Left lung (tissue), 10 donors: ENCODE results near the gene FUT1. TPM values are rescaled to one million over a fixed set of nuclear protein-coding genes. Genes with fewer than 3 reads are reported as not detected.

ENCODE experiments used
- ATAC-seq: fragments of 200-7000 bp; cut with Tn5 transposase; one replicate; pipeline ENCODE4 v1.9.1; 2020; ENCODE audit warnings: moderate library complexity
- DNase-seq, 4 donors: peaks; one replicate each; pipeline ENCODE4 v3.0.0-alpha.2; 2013 to 2020
- H3K27ac ChIP-seq, 2 donors: fragments of 200-600 bp; sonication (generic) in 1 of 2; one replicate each; pipeline versions ENCODE4 v1.5.0 to v1.8.0; 2020 to 2021
- H3K27me3 ChIP-seq, 2 donors: fragments of 200-600 bp; sonication (generic) in 1 of 2; one replicate each; pipeline versions ENCODE4 v1.5.0 to v1.8.0; 2020 to 2021
- H3K36me3 ChIP-seq, 2 donors: fragments of 200-600 bp; sonication (generic) in 1 of 2; one replicate each; pipeline versions ENCODE4 v1.5.0 to v1.8.0; 2020 to 2021
- H3K4me1 ChIP-seq, 2 donors: fragments of 200-600 bp; one replicate each; pipeline ENCODE4 v1.8.0; 2021
- H3K4me3 ChIP-seq, 2 donors: fragments of 200-600 bp; sonication (generic) in 1 of 2; one replicate each; pipeline versions ENCODE4 v1.5.0 to v1.8.0; 2020 to 2021; ENCODE audit warnings: mild to moderate bottlenecking in 1 of 2
- H3K9me3 ChIP-seq, 2 donors: fragments of 200-600 bp; sonication (generic) in 1 of 2; one replicate each; pipeline versions ENCODE4 v1.5.0 to v1.8.0; 2020 to 2021
- CTCF ChIP-seq, 2 donors: fragments of 200-600 bp; sonication (generic) in 1 of 2; IDR thresholded peaks; one replicate each; pipeline versions ENCODE4 v1.5.0 to v1.8.0; 2021; ENCODE audit warnings: antibody characterized with exemption in 2 of 2
- intact Hi-C, 2 donors: fragments of 100-400 bp; cut with DNase I; formaldehyde crosslinking; loops; one replicate each; pipeline versions ENCODE4 v1.11.2 to v1.14.2; 2022
- polyA plus RNA-seq, 6 donors: library from polyadenylated mRNA; unstranded; fragments of 120-200 nt; gene quantifications; one replicate each; pipeline ENCODE4 v1.2.1, GENCODE V29; 2013; ENCODE audit not compliant: insufficient read length in 6 of 6
- total RNA-seq, 2 donors: library from RNA; stranded (reverse); fragmentation: NEBNext Ultra II Directional; extraction: Animal tissue kit (Norgen Biotek cat#: 25700); gene quantifications; one replicate each; pipeline ENCODE4 v1.2.1, GENCODE V29; 2021
- donor health status: DM: no; HTN: yes; CAD: no.
- donor health status: DM: no; HTN: no; CAD: no.

Gene FUT1
- total and polyA plus RNA-seq, 8 donors, result 5.1 to 8.7 (median 6.6) TPM

DNA sequence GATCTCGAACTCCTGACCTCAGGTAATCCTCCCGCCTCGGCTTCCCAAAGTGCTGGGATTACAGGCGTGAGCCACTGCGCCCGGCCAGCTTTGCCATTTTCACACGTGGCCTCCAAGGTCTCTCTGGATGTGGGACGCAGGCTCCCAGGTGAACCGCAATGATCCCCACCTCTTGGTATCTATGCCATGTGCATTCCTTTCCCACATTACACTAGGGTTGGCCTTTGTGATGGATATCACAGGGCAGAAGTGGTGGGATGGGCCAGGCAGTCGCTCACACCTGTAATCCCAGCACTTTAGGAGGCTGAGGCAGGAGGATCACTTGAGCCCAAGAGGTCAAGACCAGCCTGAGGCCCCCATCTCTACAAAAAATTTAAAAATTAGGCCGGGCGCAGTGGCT is 25.3 kb upstream of the FUT1 start:
- DNase-seq, result peak in 1 of 4 donors; percentile 28
- H3K36me3 ChIP-seq, result no peaks in the 10 kb centered on the region
- no peaks in the 10 kb centered on the region for H3K27me3 ChIP-seq
- TF ChIP-seq CTCF (IDR thresholded peaks at IDR 0.05), result no peak
- no peak overlapping the region for H3K27ac ChIP-seq
- H3K4me3 ChIP-seq, result no peak overlapping the region
- H3K9me3 ChIP-seq, result no peaks in the 10 kb centered on the region
- peaks cover 0 to 22% of the 10 kb centered on the region in 2 donors for H3K4me1 ChIP-seq
- intact Hi-C loops, result no loop called here
- no peak for ATAC-seq

GRCh38 chr19:48777139-48777538 is 24.7 kb upstream of the FUT1 start:
- intact Hi-C loops, result no loop called here
- H3K27ac ChIP-seq, result no peak overlapping the region
- ATAC-seq, result no peak
- no peaks in the 10 kb centered on the region for H3K36me3 ChIP-seq
- H3K4me3 ChIP-seq, result no peak overlapping the region
- H3K27me3 ChIP-seq, result no peaks in the 10 kb centered on the region
- TF ChIP-seq CTCF (IDR thresholded peaks at IDR 0.05), result no peak
- DNase-seq, result peak in 1 of 4 donors; percentile 13
- H3K9me3 ChIP-seq, result no peaks in the 10 kb centered on the region
- H3K4me1 ChIP-seq, result peaks cover 0 to 16% of the 10 kb centered on the region in 2 donors

DNA sequence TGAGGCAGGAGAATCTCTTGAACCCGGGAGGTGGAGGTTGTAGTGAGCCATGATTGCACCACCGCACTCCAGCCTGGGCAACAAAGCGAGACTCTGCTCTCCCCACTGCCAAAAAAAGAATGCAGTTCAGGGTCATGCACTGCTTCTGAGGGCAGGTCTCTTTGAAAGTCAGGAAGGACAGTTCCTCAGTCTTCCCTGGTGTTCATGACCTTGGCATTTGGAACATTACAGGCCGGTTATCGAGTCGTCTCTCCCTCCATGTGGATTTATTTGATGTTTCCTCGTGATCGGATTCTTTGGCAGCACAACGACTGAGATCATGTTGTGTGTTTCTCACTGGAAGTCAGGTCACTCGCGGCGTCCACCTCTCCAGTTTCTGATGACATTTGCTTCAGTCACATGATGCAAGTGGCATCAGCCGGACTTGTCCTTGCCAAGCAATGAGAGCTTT is 20.1 kb upstream of the FUT1 start:
- peaks cover 0 to 10% of the 10 kb centered on the region in 2 donors for H3K4me1 ChIP-seq

DNA sequence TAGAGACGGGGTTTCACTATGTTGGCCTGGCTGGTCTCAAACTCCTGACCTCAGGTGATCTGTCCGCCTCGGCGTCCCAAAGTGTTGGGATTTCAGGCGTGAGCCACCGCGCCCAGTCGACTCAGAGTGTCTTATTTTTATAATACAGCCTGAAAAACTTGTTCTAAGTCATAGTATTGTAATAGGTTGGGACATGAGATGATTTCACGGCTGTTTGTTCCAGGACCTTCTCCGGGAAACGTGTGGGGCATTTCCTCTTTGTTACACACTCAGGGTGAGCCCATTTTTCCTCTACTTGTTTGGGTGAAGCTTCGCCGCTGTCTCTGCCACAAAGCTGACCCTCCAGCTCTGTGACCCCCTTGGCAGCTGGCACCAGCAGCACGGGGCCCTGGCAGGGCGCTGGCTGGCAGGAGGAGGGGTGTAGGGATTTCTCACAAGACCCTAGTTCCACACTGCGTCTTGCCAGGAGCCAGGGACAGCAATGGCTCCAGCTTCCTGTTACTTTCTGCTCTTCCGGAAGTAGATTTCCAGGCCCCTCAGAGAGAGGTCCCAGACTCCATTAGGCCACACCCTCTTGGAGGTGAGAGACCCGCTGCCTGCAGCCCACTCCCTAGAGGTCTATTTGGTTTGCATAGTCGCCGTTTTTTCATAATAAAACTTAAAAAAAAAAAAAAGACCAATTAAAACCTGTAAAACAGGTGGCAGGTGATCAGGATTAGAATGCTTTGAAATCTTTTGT is 18.5 kb upstream of the FUT1 start:
- Histone ChIP-seq H3K27me3 (peaks cover 0 to 12% of the 10 kb centered on the region in 2 donors), H3K4me1 (peaks cover 0 to 10% of the 10 kb centered on the region in 2 donors), H3K27ac (no peak overlapping the region), H3K36me3 (no peaks in the 10 kb centered on the region), H3K9me3 (no peaks in the 10 kb centered on the region), H3K4me3 (no peak overlapping the region)
- ATAC-seq (no peak), DNase-seq (no peak)
- TF ChIP-seq CTCF (IDR thresholded peaks at IDR 0.05), result no peak
- intact Hi-C loops, result no loop called here

More for the DNA sequence above, 20.1 kb upstream of the FUT1 start:
- Histone ChIP-seq H3K4me3 (no peak overlapping the region), H3K27me3 (peaks cover 0 to 7% of the 10 kb centered on the region in 2 donors), H3K27ac (no peak overlapping the region), H3K9me3 (no peaks in the 10 kb centered on the region), H3K36me3 (no peaks in the 10 kb centered on the region)
- ATAC-seq, result peak; percentile 47
- peak in 1 of 4 donors; percentile 13 for DNase-seq
- intact Hi-C loops, result no loop called here
- TF ChIP-seq CTCF (IDR thresholded peaks at IDR 0.05), result no peak

GRCh38 chr19:48770266-48770665 is 17.8 kb upstream of the FUT1 start:
- ATAC-seq (peak; percentile 33), DNase-seq (no peak)
- H3K27ac ChIP-seq, result no peak overlapping the region
- H3K4me3 ChIP-seq, result no peak overlapping the region
- peaks cover 0 to 12% of the 10 kb centered on the region in 2 donors for H3K27me3 ChIP-seq
- intact Hi-C loops, result no loop called here
- H3K4me1 ChIP-seq, result peaks cover 0 to 10% of the 10 kb centered on the region in 2 donors
- no peaks in the 10 kb centered on the region for H3K9me3 ChIP-seq
- TF ChIP-seq CTCF (IDR thresholded peaks at IDR 0.05), result no peak
- no peaks in the 10 kb centered on the region for H3K36me3 ChIP-seq
